Tibial artery (tissue), 4 donors: ENCODE measurements around the gene LOXL3.
A peak's percentile ranks its signal among the peaks of the same experiment; 100 is the strongest.
"Not testable (repeated sequence)": the region's sequence is repeated elsewhere in the genome, so short reads cannot be mapped to it uniquely, and the experiment has no call there.

Experiments
- DNase-seq, 2 donors: peaks; one replicate each; pipeline ENCODE4 v3.0.0-alpha.2; 2019
- H3K27ac ChIP-seq, 2 donors: fragments of 200-600 bp; sonication (generic) in 1 of 2; 1 replicate in 1 of 2; 2 replicates in 1 of 2; pipeline ENCODE4 v1.5.1; 2018 to 2019; ENCODE audit warnings: mild to moderate bottlenecking in 1 of 2
- H3K27me3 ChIP-seq, 2 donors: fragments of 200-600 bp; sonication (generic) in 1 of 2; one replicate each; pipeline versions ENCODE4 v1.5.1 to v1.6.0; 2016 to 2019
- H3K36me3 ChIP-seq, 3 donors: fragments of 200-600 bp; sonication (generic) in 2 of 3; one replicate each; pipeline ENCODE4 v1.5.1; 2016 to 2019; ENCODE audit warnings: mild to moderate bottlenecking in 2 of 3
- H3K4me1 ChIP-seq, 4 donors: fragments of 200-600 bp; sonication (generic) in 2 of 4; 1 replicate in 3 of 4; 2 replicates in 1 of 4; pipeline ENCODE4 v1.5.1; 2016 to 2019
- H3K4me3 ChIP-seq, 2 donors: fragments of 200-600 bp; sonication (generic) in 1 of 2; 1 replicate in 1 of 2; 2 replicates in 1 of 2; pipeline ENCODE4 v1.5.1; 2018 to 2019; ENCODE audit warnings: mild to moderate bottlenecking in 2 of 2
- H3K9me3 ChIP-seq, 3 donors: fragments of 200-600 bp; sonication (generic) in 1 of 3; one replicate each; pipeline ENCODE4 v1.5.1; 2016 to 2019
- CTCF ChIP-seq, 2 experiments: fragments of 200-600 bp in 1 of 2; fragments of 450-650 bp in 1 of 2; IDR thresholded peaks; one replicate each; pipeline ENCODE4 v1.5.1; 2017 to 2019; ENCODE audit warnings: antibody characterized with exemption in 2 of 2, mild to moderate bottlenecking in 1 of 2, moderate library complexity in 1 of 2
- intact Hi-C: fragments of 100-400 bp; cut with DNase I; formaldehyde crosslinking; loops from one replicate; pipeline ENCODE4 v1.15.0; 2023; ENCODE audit warnings: low total_unique reads

Gene LOXL3

GRCh38 chr2:74566754-74567085 lies 13.0 kb upstream of the LOXL3 start:
- H3K27ac ChIP-seq, result peak overlapping the region in 1 of 2 donors; percentile 12
- H3K4me3 ChIP-seq, result no peak overlapping the region
- no peaks in the 10 kb centered on the region for H3K27me3 ChIP-seq
- intact Hi-C loops, result no loop called here
- DNase-seq, result no peak
- H3K36me3 ChIP-seq, result no peaks in the 10 kb centered on the region
- TF ChIP-seq CTCF (IDR thresholded peaks at IDR 0.05), result no peak
- H3K9me3 ChIP-seq, result no peaks in the 10 kb centered on the region
- H3K4me1 ChIP-seq, result peaks cover 0 to 23% (median 4%) of the 10 kb centered on the region in 4 donors

- peaks cover 0 to 23% (median 4%) of the 10 kb centered on the region in 4 donors for H3K4me1 ChIP-seq
- H3K9me3 ChIP-seq, result no peaks in the 10 kb centered on the region
- H3K4me3 ChIP-seq, result no peak overlapping the region
- intact Hi-C loops, result no loop called here
- no peak for DNase-seq
- H3K36me3 ChIP-seq, result no peaks in the 10 kb centered on the region
- no peaks in the 10 kb centered on the region for H3K27me3 ChIP-seq
- H3K27ac ChIP-seq, result peak overlapping the region in 1 of 2 donors; percentile 12
- TF ChIP-seq CTCF (IDR thresholded peaks at IDR 0.05), result no peak
These were observed 12.5 kb upstream of the LOXL3 start for GRCh38 chr2:74566076-74566753.

DNA sequence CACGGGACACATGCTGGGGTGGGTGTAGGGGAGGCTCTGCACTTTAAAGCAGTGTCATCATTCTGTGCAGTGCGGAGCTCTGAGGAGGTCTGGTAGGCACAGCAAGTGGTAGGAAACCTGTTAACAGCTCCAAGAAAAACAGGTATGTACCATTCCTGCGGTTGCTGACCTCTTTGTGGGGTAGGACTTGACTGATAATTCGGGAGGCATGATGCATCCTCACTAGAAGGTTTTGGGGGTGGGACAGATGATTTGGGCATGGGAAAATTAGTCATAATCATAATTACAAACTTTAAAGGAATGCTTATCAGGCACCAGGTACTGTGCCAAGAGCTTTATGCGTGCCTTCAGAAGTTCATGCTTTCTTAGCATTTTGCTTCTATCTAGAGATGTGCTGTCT lies 10.5 kb upstream of the LOXL3 start:
- H3K9me3 ChIP-seq, result no peaks in the 10 kb centered on the region
- H3K4me3 ChIP-seq, result no peak overlapping the region
- no peak overlapping the region for H3K27ac ChIP-seq
- no peak for DNase-seq
- intact Hi-C loops, result no loop called here
- no peaks in the 10 kb centered on the region for H3K27me3 ChIP-seq
- no peaks in the 10 kb centered on the region for H3K36me3 ChIP-seq
- no peak for TF ChIP-seq CTCF (IDR thresholded peaks at IDR 0.05)
- H3K4me1 ChIP-seq, result peaks cover 0 to 23% (median 8%) of the 10 kb centered on the region in 4 donors

- Histone ChIP-seq H3K36me3 (no peaks in the 10 kb centered on the region), H3K4me1 (peaks cover 0 to 16% (median 6%) of the 10 kb centered on the region in 4 donors), H3K27me3 (no peaks in the 10 kb centered on the region), H3K27ac (no peak overlapping the region), H3K9me3 (no peaks in the 10 kb centered on the region), H3K4me3 (no peak overlapping the region)
- intact Hi-C loops, result no loop called here
- TF ChIP-seq CTCF (IDR thresholded peaks at IDR 0.05), result no peak
- DNase-seq, result no peak
These were observed 8.5 kb upstream of the LOXL3 start for GRCh38 chr2:74562126-74562775.

GRCh38 chr2:74561022-74561421 lies 7.3 kb upstream of the LOXL3 start:
- H3K4me1 ChIP-seq, DNase-seq, intact Hi-C loops, H3K36me3 ChIP-seq, H3K4me3 ChIP-seq, H3K27me3 ChIP-seq, H3K27ac ChIP-seq, H3K9me3 ChIP-seq: not testable (repeated sequence)

DNA sequence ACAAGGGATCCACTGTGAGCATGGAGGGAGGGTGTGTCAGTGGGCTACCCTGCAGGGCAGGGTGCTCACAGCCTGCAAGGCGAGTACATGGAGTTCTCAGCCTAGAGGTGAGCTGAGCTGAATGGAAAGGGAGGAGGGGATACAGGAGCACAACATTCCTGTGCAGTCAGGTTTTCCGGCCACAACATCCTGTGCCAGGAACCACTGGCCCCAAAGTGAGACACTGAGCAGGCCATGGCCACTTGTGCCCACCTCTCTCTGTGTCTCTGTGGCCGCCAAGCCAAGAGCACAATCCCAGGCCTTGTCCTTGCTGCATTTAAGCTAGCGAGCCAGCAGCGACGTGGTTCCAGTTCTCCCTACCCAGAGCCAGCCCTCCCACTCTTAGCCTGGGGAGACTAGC lies 6.8 kb upstream of the LOXL3 start:
- H3K36me3 ChIP-seq, result peaks cover 0 to 10% (median 0%) of the 10 kb centered on the region in 3 donors
- no peak overlapping the region for H3K27ac ChIP-seq
- intact Hi-C loops, result no loop called here
- H3K9me3 ChIP-seq, result no peaks in the 10 kb centered on the region
- H3K4me1 ChIP-seq, result peaks cover 0 to 10% (median under 1%) of the 10 kb centered on the region in 4 donors
- DNase-seq, result no peak
- no peak overlapping the region for H3K4me3 ChIP-seq
- no peak for TF ChIP-seq CTCF (IDR thresholded peaks at IDR 0.05)
- H3K27me3 ChIP-seq, result no peaks in the 10 kb centered on the region
